HG02798 (cell line): ENCODE data around the gene NPFF.

ENCODE experiments used
- ATAC-seq: cut with Tn5 transposase; IDR thresholded peaks from one replicate; pipeline ENCODE4 v1.9.1; 2021; ENCODE audit warnings: mild to moderate bottlenecking; ENCODE audit not compliant: unreplicated experiment, poor library complexity

The NPFF gene

GRCh38 chr12:53479331-53479730, 28.0 kb downstream of the NPFF start:
- ATAC-seq, result no peak

GRCh38 chr12:53478865-53479264, 28.4 kb downstream of the NPFF start:
- ATAC-seq, result no peak

GRCh38 chr12:53476769-53477209, 30.5 kb downstream of the NPFF start:
- ATAC-seq, result no peak

- no peak for ATAC-seq
Measured at GRCh38 chr12:53474819-53475218, 32.5 kb downstream of the NPFF start.

- ATAC-seq, result no peak
Measured at GRCh38 chr12:53474077-53474476, 33.2 kb downstream of the NPFF start.

- ATAC-seq, result no peak
Measured at GRCh38 chr12:53472056-53472582, 35.2 kb downstream of the NPFF start.

- no peak for ATAC-seq
Measured at GRCh38 chr12:53468282-53468681, 39.0 kb downstream of the NPFF start.

GRCh38 chr12:53467880-53468279, 39.4 kb downstream of the NPFF start:
- no peak for ATAC-seq

- no peak for ATAC-seq
Measured at GRCh38 chr12:53467082-53467481, 40.2 kb downstream of the NPFF start.

- no peak for ATAC-seq
Measured at GRCh38 chr12:53466640-53467039, 40.6 kb downstream of the NPFF start.

GRCh38 chr12:53465679-53466078, 41.6 kb downstream of the NPFF start:
- no peak for ATAC-seq

- ATAC-seq, result no peak
Measured at GRCh38 chr12:53464685-53465418, 42.4 kb downstream of the NPFF start.

GRCh38 chr12:53463802-53464560, 43.3 kb downstream of the NPFF start:
- no peak for ATAC-seq

- no peak for ATAC-seq
Measured at GRCh38 chr12:53462935-53463334, 44.3 kb downstream of the NPFF start.

- ATAC-seq, result no peak
Measured at GRCh38 chr12:53461591-53461990, 45.7 kb downstream of the NPFF start.

- ATAC-seq, result no peak
Measured at GRCh38 chr12:53461059-53461458, 46.2 kb downstream of the NPFF start.

GRCh38 chr12:53459097-53459496, 48.2 kb downstream of the NPFF start:
- ATAC-seq, result no peak
